SU-DHL-6 (cell line): ENCODE results near the gene FCAMR.

Experiments used
- H2AFZ ChIP-seq: fragments of 200-600 bp; sonication (generic); 2 replicates; pipeline ENCODE4 v1.6.1; 2014; ENCODE audit warnings: low read depth, mild to moderate bottlenecking, moderate library complexity, mixed read lengths, antibody characterized with exemption, low read length; ENCODE audit not compliant: severe bottlenecking
- H3F3A ChIP-seq: fragments of 200-600 bp; shearing (Covaris generic); 2 replicates; pipeline ENCODE4 v1.6.0; 2016; ENCODE audit warnings: antibody characterized with exemption, mild to moderate bottlenecking; ENCODE audit not compliant: insufficient read depth
- H3K27ac ChIP-seq: fragments of 200-600 bp; sonication (generic); 2 replicates; pipeline ENCODE4 v1.5.1; 2016; ENCODE audit warnings: low read depth, mild to moderate bottlenecking, low read length, moderate library complexity, mixed read lengths
- H3K27me3 ChIP-seq: fragments of 200-600 bp; sonication (generic), shearing (Covaris generic); 2 replicates; pipeline ENCODE4 v1.6.0; 2014; ENCODE audit warnings: mild to moderate bottlenecking, low read length
- H3K36me3 ChIP-seq: fragments of 200-600 bp; sonication (generic); 2 replicates; pipeline ENCODE4 v1.6.1; 2014; ENCODE audit warnings: mild to moderate bottlenecking, low read length, mixed read lengths
- H3K4me2 ChIP-seq: fragments of 300-600, 200-600 bp; shearing (Covaris generic), sonication (generic); 2 replicates; pipeline ENCODE4 v1.6.0; 2014; ENCODE audit warnings: low read length, low read depth, mild to moderate bottlenecking; ENCODE audit not compliant: poor library complexity, severe bottlenecking
- H3K4me3 ChIP-seq: fragments of 200-600 bp; sonication (generic); 2 replicates; pipeline ENCODE4 v1.5.1; 2014; ENCODE audit warnings: antibody characterized with exemption, low read length, mild to moderate bottlenecking, mixed read lengths; ENCODE audit not compliant: insufficient read depth, poor library complexity, severe bottlenecking
- H3K79me2 ChIP-seq: fragments of 200-600 bp; sonication (generic); 2 replicates; pipeline ENCODE4 v1.6.1; 2014; ENCODE audit warnings: mild to moderate bottlenecking, low read length, moderate library complexity; ENCODE audit not compliant: insufficient read depth
- H3K9ac ChIP-seq: fragments of 200-600 bp; sonication (generic); 2 replicates; pipeline ENCODE4 v1.7.0; 2014; ENCODE audit warnings: mild to moderate bottlenecking, low read length
- H3K9me2 ChIP-seq: fragments of 200-600 bp; sonication (generic); replicated peaks from 2 replicates; pipeline ENCODE4 v1.6.1; 2014; ENCODE audit warnings: low read length; ENCODE audit not compliant: insufficient read depth
- H3K9me3 ChIP-seq: fragments of 200-600 bp; sonication (generic); 2 replicates; pipeline ENCODE4 v1.6.1; 2014; ENCODE audit warnings: low read length, mixed read lengths; ENCODE audit not compliant: insufficient read depth
- H4K20me1 ChIP-seq: fragments of 200-600 bp; sonication (generic); 2 replicates; pipeline ENCODE4 v1.6.1; 2014; ENCODE audit warnings: low read depth, mild to moderate bottlenecking, antibody characterized with exemption, low read length, moderate library complexity, mixed read lengths
- CTCF ChIP-seq: fragments of 200-600 bp; sonication (generic); IDR thresholded peaks from one replicate; pipeline ENCODE4 v1.5.1; 2017; ENCODE audit warnings: antibody characterized with exemption, mild to moderate bottlenecking, low read length, moderate library complexity; ENCODE audit not compliant: insufficient read depth, poor library complexity, severe bottlenecking
- EZH2phosphoT487 ChIP-seq: fragments of 200-600 bp; sonication (generic), shearing (Covaris generic); conservative IDR thresholded peaks from 2 replicates; pipeline ENCODE4 v1.6.1; 2018; ENCODE audit warnings: mild to moderate bottlenecking, antibody characterized with exemption, low read length, moderate library complexity, mixed read lengths

The FCAMR gene

GRCh38 chr1:206986885-206987284 lies 16.6 kb upstream of the FCAMR start:
- H3K27me3 ChIP-seq: no peaks in the 10 kb centered on the region
- H3K9me3 ChIP-seq: no peaks in the 10 kb centered on the region
- no peak overlapping the region for H2AFZ ChIP-seq
- no peak overlapping the region for H3K27ac ChIP-seq
- no peak overlapping the region for H3K4me3 ChIP-seq
- H3K36me3 ChIP-seq: no peaks in the 10 kb centered on the region
- H3K4me2 ChIP-seq: no peak overlapping the region
- H3K9me2 ChIP-seq: no peaks in the 10 kb centered on the region
- H3K9ac ChIP-seq: no peak overlapping the region
- no peaks in the 10 kb centered on the region for H4K20me1 ChIP-seq
- no peaks in the 10 kb centered on the region for H3K79me2 ChIP-seq
- no peak for TF ChIP-seq CTCF
- TF ChIP-seq EZH2phosphoT487: no peak
- no peaks in the 10 kb centered on the region for H3F3A ChIP-seq

- Histone ChIP-seq H3K9me3 (no peaks in the 10 kb centered on the region), H3K79me2 (no peaks in the 10 kb centered on the region), H3K4me2 (no peak overlapping the region), H3K9ac (no peak overlapping the region), H4K20me1 (no peaks in the 10 kb centered on the region), H3F3A (no peaks in the 10 kb centered on the region), H3K27ac (no peak overlapping the region), H3K27me3 (no peaks in the 10 kb centered on the region), H3K9me2 (no peaks in the 10 kb centered on the region), H3K36me3 (no peaks in the 10 kb centered on the region), H3K4me3 (no peak overlapping the region), H2AFZ (no peak overlapping the region)
- no peak for TF ChIP-seq EZH2phosphoT487
- no peak for TF ChIP-seq CTCF
Observed at GRCh38 chr1:206986402-206986801, 16.1 kb upstream of the FCAMR start.

GRCh38 chr1:206985162-206985749 lies 15.0 kb upstream of the FCAMR start:
- TF ChIP-seq CTCF (no peak), EZH2phosphoT487 (no peak)
- no peak overlapping the region for H3K4me2 ChIP-seq
- no peaks in the 10 kb centered on the region for H3K27me3 ChIP-seq
- no peak overlapping the region for H2AFZ ChIP-seq
- H3K79me2 ChIP-seq: no peaks in the 10 kb centered on the region
- no peaks in the 10 kb centered on the region for H3K9me3 ChIP-seq
- H3K36me3 ChIP-seq: no peaks in the 10 kb centered on the region
- no peak overlapping the region for H3K4me3 ChIP-seq
- H3K9ac ChIP-seq: no peak overlapping the region
- no peaks in the 10 kb centered on the region for H3K9me2 ChIP-seq
- no peaks in the 10 kb centered on the region for H3F3A ChIP-seq
- H4K20me1 ChIP-seq: no peaks in the 10 kb centered on the region
- H3K27ac ChIP-seq: no peak overlapping the region
